HEK293 (cell line): ENCODE results near the gene TOMM70.

ENCODE experiments used
- CTCF ChIA-PET: fragments of 350-600 bp; formaldehyde crosslinking; extraction: SDS; loops from one replicate; lab custom pipeline; 2021; ENCODE audit warnings: antibody characterized with exemption; lab: Yijun Ruan, JAX
- POLR2A ChIA-PET: fragments of 300-600 bp; formaldehyde crosslinking; extraction: SDS; loops from one replicate; lab custom pipeline; 2020; ENCODE audit warnings: antibody characterized with exemption, inconsistent platforms; lab: Yijun Ruan, JAX
- H3K27ac ChIP-seq: fragments of 200-500 bp; sonication (Bioruptor generic); 2 replicates; pipeline ENCODE4 v1.5.1; 2014; ENCODE audit warnings: low read depth, low read length, control low read depth, inconsistent platforms; ENCODE audit errors: extremely low read depth
- H3K36me3 ChIP-seq, 2 experiments: fragments of 200-500 bp in 1 of 2; sonication (Bioruptor generic) in 1 of 2; 1 replicate in 1 of 2; 2 replicates in 1 of 2; pipeline ENCODE4 v1.5.1; 2014 to 2017; ENCODE audit warnings: inconsistent platforms in 2 of 2, low read length in 2 of 2; ENCODE audit not compliant: control insufficient read depth in 2 of 2, insufficient read depth in 1 of 2
- H3K4me1 ChIP-seq: fragments of 200-500 bp; sonication (Bioruptor generic); 2 replicates; pipeline ENCODE4 v1.5.1; 2014; ENCODE audit warnings: mild to moderate bottlenecking, low read length, inconsistent platforms; ENCODE audit not compliant: control insufficient read depth, insufficient read depth
- H3K4me3 ChIP-seq: 2 replicates; pipeline ENCODE4 v1.5.1; 2011; ENCODE audit warnings: low read depth, mild to moderate bottlenecking, control low read depth, low read length, moderate library complexity
- H3K9me3 ChIP-seq: fragments of 200-500 bp; sonication (Bioruptor generic); 2 replicates; pipeline ENCODE4 v1.5.1; 2014; ENCODE audit warnings: low read depth, low read length, inconsistent platforms; ENCODE audit not compliant: control insufficient read depth, insufficient read depth
- OSR2 ChIP-seq: fragments of 450-650 bp; formaldehyde crosslinking; IDR thresholded peaks from 2 replicates; pipeline ENCODE4 v1.5.1; 2016; ENCODE audit warnings: missing biosample characterization, missing genetic modification characterization
- RBAK ChIP-seq: fragments of 450-650 bp; formaldehyde crosslinking; IDR thresholded peaks from 2 replicates; pipeline ENCODE4 v1.5.1; 2016; ENCODE audit warnings: missing biosample characterization, missing genetic modification characterization
- SP2 ChIP-seq: fragments of 450-650 bp; formaldehyde crosslinking; IDR thresholded peaks from 2 replicates; pipeline ENCODE4 v1.5.1; 2016; ENCODE audit warnings: missing biosample characterization, missing genetic modification characterization
- ZBTB17 ChIP-seq: fragments of 450-650 bp; formaldehyde crosslinking; IDR thresholded peaks from 2 replicates; pipeline ENCODE4 v1.5.1; 2016; ENCODE audit warnings: missing biosample characterization, missing genetic modification characterization
- ZEB2 ChIP-seq: fragments of 450-650 bp; formaldehyde crosslinking; IDR thresholded peaks from 2 replicates; pipeline ENCODE4 v1.5.1; 2016; ENCODE audit warnings: missing biosample characterization, missing genetic modification characterization
- ZFP41 ChIP-seq: fragments of 450-650 bp; formaldehyde crosslinking; IDR thresholded peaks from 2 replicates; pipeline ENCODE4 v1.5.1; 2016; ENCODE audit warnings: missing biosample characterization, missing genetic modification characterization, borderline replicate concordance
- ZFP69B ChIP-seq: fragments of 450-650 bp; formaldehyde crosslinking; IDR thresholded peaks from 2 replicates; pipeline ENCODE4 v1.5.1; 2016; ENCODE audit warnings: missing biosample characterization, missing genetic modification characterization
- ZNF16 ChIP-seq: fragments of 450-650 bp; formaldehyde crosslinking; IDR thresholded peaks from 2 replicates; pipeline ENCODE4 v1.5.1; 2016; ENCODE audit warnings: low read depth, missing biosample characterization, missing genetic modification characterization
- ZNF174 ChIP-seq: fragments of 450-650 bp; formaldehyde crosslinking; IDR thresholded peaks from 2 replicates; pipeline ENCODE4 v1.5.0; 2017; ENCODE audit warnings: missing biosample characterization, mild to moderate bottlenecking, missing genetic modification characterization
- ZNF18 ChIP-seq: fragments of 450-650 bp; formaldehyde crosslinking; IDR thresholded peaks from 2 replicates; pipeline ENCODE4 v1.5.1; 2016; ENCODE audit warnings: missing biosample characterization, missing genetic modification characterization
- ZNF223 ChIP-seq: fragments of 450-650 bp; formaldehyde crosslinking; IDR thresholded peaks from 2 replicates; pipeline ENCODE4 v1.5.1; 2016; ENCODE audit warnings: missing biosample characterization, missing genetic modification characterization
- ZNF274 ChIP-seq, 2 experiments: fragments of 200-500 bp in 1 of 2; fragments of 450-650 bp in 1 of 2; sonication (Bioruptor generic) in 1 of 2; formaldehyde crosslinking in 1 of 2; IDR thresholded peaks; 2 replicates each; pipeline versions ENCODE4 v1.5.1 to v1.6.1; 2014 to 2016; ENCODE audit warnings: borderline replicate concordance in 1 of 2, inconsistent platforms in 1 of 2, low read length in 1 of 2, missing biosample characterization in 1 of 2, missing genetic modification characterization in 1 of 2
- ZNF324 ChIP-seq: fragments of 450-650 bp; formaldehyde crosslinking; IDR thresholded peaks from 2 replicates; pipeline ENCODE4 v1.5.1; 2016; ENCODE audit warnings: missing biosample characterization, missing genetic modification characterization
- ZNF391 ChIP-seq: fragments of 450-650 bp; formaldehyde crosslinking; IDR thresholded peaks from 2 replicates; pipeline ENCODE4 v1.5.1; 2016; ENCODE audit warnings: low read depth, missing biosample characterization, missing genetic modification characterization, borderline replicate concordance
- ZNF473 ChIP-seq: fragments of 450-650 bp; formaldehyde crosslinking; IDR thresholded peaks from 2 replicates; pipeline ENCODE4 v1.5.1; 2017; ENCODE audit warnings: missing biosample characterization, missing genetic modification characterization
- ZNF488 ChIP-seq: fragments of 450-650 bp; formaldehyde crosslinking; IDR thresholded peaks from 2 replicates; pipeline ENCODE4 v1.5.1; 2016; ENCODE audit warnings: missing biosample characterization, missing genetic modification characterization
- ZNF596 ChIP-seq: fragments of 450-650 bp; IDR thresholded peaks from 2 replicates; pipeline ENCODE4 v1.5.0; 2018; ENCODE audit warnings: missing biosample characterization, mild to moderate bottlenecking, missing genetic modification characterization, moderate library complexity
- ZNF639 ChIP-seq: fragments of 450-650 bp; formaldehyde crosslinking; IDR thresholded peaks from 2 replicates; pipeline ENCODE4 v1.5.1; 2016; ENCODE audit warnings: missing biosample characterization, missing genetic modification characterization
- ZNF658 ChIP-seq: fragments of 450-650 bp; formaldehyde crosslinking; IDR thresholded peaks from 2 replicates; pipeline ENCODE4; 2016; ENCODE audit warnings: missing biosample characterization, missing genetic modification characterization
- ZNF707 ChIP-seq: fragments of 450-650 bp; formaldehyde crosslinking; IDR thresholded peaks from 2 replicates; pipeline ENCODE4 v1.5.1; 2016; ENCODE audit warnings: missing biosample characterization, missing genetic modification characterization
- ZNF791 ChIP-seq: fragments of 450-650 bp; formaldehyde crosslinking; IDR thresholded peaks from 2 replicates; pipeline ENCODE4 v1.5.1; 2016; ENCODE audit warnings: missing biosample characterization, missing genetic modification characterization
- ZNF792 ChIP-seq: fragments of 450-650 bp; formaldehyde crosslinking; IDR thresholded peaks from 2 replicates; pipeline ENCODE4 v1.5.1; 2016; ENCODE audit warnings: missing biosample characterization, missing genetic modification characterization

TOMM70 gene

GRCh38 chr3:100386437-100387074 is 14.3 kb downstream of the TOMM70 start:
- H3K36me3 ChIP-seq = peaks cover 0 to 54% of the 10 kb centered on the region in 2 experiments; a peak in 2 of 3 replicates
- no peaks in the 10 kb centered on the region for H3K9me3 ChIP-seq
- H3K4me3 ChIP-seq = no peak overlapping the region
- CTCF ChIA-PET = no interaction called here
- no peak overlapping the region for H3K27ac ChIP-seq
- H3K4me1 ChIP-seq = no peaks in the 10 kb centered on the region
- TF ChIP-seq ZNF391 (tag by site-specific recombination) (no peak), ZNF792 (no peak), ZFP69B (tag by site-specific recombination) (no peak), ZNF223 (tag by site-specific recombination) (no peak), ZNF639 (tag by site-specific recombination) (no peak), SP2 (tag by site-specific recombination) (no peak), ZNF488 (tag by site-specific recombination) (no peak), ZEB2 (tag by site-specific recombination) (no peak)
- POLR2A ChIA-PET = interaction anchor here (1.6 kb wide), 1 partner anchor 15 kb away, joined by 4 read pairs; the partner anchor contains the start of genes LNP1 and TOMM70

GRCh38 chr3:100384733-100385525 is 16.0 kb downstream of the TOMM70 start:
- ChIA-PET POLR2A (no interaction called here), CTCF (interaction anchor here (0.6 kb wide), 1 partner anchor 36 kb away, joined by 4 read pairs; no protein-coding TSS in a partner anchor)
- Histone ChIP-seq H3K36me3 (peaks cover 5 to 67% of the 10 kb centered on the region in 2 experiments; a peak in 2 of 3 replicates), H3K9me3 (no peaks in the 10 kb centered on the region)
- TF ChIP-seq RBAK (tag by site-specific recombination) (no peak), ZNF324 (tag by site-specific recombination) (no peak), ZNF274 (IDR thresholded peaks at IDR 0.05; ENCODE audit: low read length) (no peak), ZNF274 (tag by site-specific recombination; IDR thresholded peaks at IDR 0.05; ENCODE audit: borderline replicate concordance) (no peak), ZNF596 (no peak), ZNF18 (tag by site-specific recombination) (no peak), ZNF791 (no peak), ZNF658 (tag by site-specific recombination) (no peak)
- TF ChIP-seq, all 188 proteins: peak for 0
- Histone ChIP-seq H3K4me3 (no peak overlapping the region), H3K4me1 (no peaks in the 10 kb centered on the region), H3K27ac (no peak overlapping the region)

- POLR2A ChIA-PET = no interaction called here
- no peak for TF ChIP-seq ZFP41 (tag by site-specific recombination)
- TF ChIP-seq ZNF274 (IDR thresholded peaks at IDR 0.05; ENCODE audit: low read length) = no peak
- no peak for TF ChIP-seq ZNF274 (tag by site-specific recombination; IDR thresholded peaks at IDR 0.05; ENCODE audit: borderline replicate concordance)
- TF ChIP-seq ZNF174 (tag by site-specific recombination) = no peak
- no peak for TF ChIP-seq ZNF16
- TF ChIP-seq ZNF473 = no peak
- TF ChIP-seq ZNF707 (tag by site-specific recombination) = no peak
- no peak for TF ChIP-seq ZBTB17
- no peak for TF ChIP-seq OSR2 (tag by site-specific recombination)
Measured at GRCh38 chr3:100376301-100376700, 24.6 kb downstream of the TOMM70 start.

More at GRCh38 chr3:100376301-100376700, 24.6 kb downstream of the TOMM70 start:
- no peaks in the 10 kb centered on the region for H3K4me1 ChIP-seq
- CTCF ChIA-PET = no interaction called here
- H3K4me3 ChIP-seq = no peak overlapping the region
- H3K36me3 ChIP-seq = peaks cover 17 to 84% of the 10 kb centered on the region in 2 experiments
- no peaks in the 10 kb centered on the region for H3K9me3 ChIP-seq
- no peak overlapping the region for H3K27ac ChIP-seq
